ENCODE results near the gene USP34. TPM values are rescaled to one million over a fixed set of nuclear protein-coding genes. Genes with fewer than 3 reads are reported as not detected.

Gene USP34
- total and polyA plus RNA-seq, 2 experiments from 2014 or later, result 81.8 to 157 TPM

DNA sequence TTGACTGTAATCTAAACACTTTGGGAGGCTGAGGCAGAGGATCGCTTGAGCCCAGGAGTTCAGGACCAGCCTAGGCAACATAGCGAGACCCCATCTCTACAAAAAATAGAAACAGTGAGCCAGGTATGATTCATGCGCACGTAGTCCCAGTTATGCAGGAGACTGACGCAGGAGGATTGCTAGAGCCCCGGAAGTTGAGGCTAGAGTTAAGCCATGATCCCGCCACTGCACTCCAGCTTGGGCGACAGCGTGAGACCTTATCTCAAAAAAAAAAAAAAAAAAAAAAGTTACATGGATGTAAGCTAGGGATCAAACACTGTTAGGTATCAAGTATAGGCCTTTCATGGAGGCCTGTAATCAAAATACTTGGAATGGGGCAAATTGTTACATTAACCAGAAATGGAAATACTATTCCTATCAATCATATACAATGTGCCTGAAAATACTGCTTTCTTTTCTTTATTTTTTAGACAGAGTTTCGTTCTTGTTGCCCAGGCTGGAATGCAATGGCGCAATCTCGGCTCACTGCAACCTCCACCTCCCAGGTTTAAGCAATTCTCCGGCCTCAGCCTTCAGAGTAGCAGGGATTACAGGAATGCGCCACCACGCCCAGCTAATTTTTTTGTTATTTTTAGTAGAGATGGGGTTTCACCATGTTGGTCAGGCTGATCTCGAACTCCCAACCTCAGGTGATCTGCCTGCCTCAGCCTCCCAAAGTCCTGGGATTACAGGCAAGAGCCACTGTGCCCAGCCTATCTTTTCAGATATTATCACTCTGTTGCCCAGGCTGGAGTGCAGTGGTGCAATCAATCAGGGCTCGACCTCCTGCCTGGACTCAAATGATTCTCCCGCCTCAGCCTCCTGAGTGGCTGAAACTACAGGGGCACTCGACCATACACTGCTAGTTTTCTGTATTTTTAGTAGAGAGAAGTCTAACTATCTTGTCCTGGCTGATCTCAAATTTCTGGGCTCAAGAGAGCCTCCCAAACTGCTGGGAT lies 40.1 kb upstream of the USP34 start:
- H3K79me2 ChIP-seq (replicated peaks; ENCODE audit: insufficient read depth), result peaks cover 100% of the 10 kb centered on the region

More for the DNA sequence above, 40.1 kb upstream of the USP34 start:
- no peak overlapping the region for H3K4me3 Mint-ChIP-seq
- TF ChIP-seq, protein P1, sequence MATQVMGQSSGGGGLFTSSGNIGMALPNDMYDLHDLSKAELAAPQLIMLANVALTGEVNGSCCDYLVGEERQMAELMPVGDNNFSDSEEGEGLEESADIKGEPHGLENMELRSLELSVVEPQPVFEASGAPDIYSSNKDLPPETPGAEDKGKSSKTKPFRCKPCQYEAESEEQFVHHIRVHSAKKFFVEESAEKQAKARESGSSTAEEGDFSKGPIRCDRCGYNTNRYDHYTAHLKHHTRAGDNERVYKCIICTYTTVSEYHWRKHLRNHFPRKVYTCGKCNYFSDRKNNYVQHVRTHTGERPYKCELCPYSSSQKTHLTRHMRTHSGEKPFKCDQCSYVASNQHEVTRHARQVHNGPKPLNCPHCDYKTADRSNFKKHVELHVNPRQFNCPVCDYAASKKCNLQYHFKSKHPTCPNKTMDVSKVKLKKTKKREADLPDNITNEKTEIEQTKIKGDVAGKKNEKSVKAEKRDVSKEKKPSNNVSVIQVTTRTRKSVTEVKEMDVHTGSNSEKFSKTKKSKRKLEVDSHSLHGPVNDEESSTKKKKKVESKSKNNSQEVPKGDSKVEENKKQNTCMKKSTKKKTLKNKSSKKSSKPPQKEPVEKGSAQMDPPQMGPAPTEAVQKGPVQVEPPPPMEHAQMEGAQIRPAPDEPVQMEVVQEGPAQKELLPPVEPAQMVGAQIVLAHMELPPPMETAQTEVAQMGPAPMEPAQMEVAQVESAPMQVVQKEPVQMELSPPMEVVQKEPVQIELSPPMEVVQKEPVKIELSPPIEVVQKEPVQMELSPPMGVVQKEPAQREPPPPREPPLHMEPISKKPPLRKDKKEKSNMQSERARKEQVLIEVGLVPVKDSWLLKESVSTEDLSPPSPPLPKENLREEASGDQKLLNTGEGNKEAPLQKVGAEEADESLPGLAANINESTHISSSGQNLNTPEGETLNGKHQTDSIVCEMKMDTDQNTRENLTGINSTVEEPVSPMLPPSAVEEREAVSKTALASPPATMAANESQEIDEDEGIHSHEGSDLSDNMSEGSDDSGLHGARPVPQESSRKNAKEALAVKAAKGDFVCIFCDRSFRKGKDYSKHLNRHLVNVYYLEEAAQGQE (IDR thresholded peaks at IDR 0.05; ENCODE audit: unreplicated experiment), result no peak
- no peak for TF ChIP-seq STAT1 (IDR thresholded peaks at IDR 0.05; ENCODE audit: unreplicated experiment)
- no peak for TF ChIP-seq ZNF331 (CRISPR knock-in tag; IDR thresholded peaks at IDR 0.05; ENCODE audit: low read depth)
- TF ChIP-seq, protein P2, sequence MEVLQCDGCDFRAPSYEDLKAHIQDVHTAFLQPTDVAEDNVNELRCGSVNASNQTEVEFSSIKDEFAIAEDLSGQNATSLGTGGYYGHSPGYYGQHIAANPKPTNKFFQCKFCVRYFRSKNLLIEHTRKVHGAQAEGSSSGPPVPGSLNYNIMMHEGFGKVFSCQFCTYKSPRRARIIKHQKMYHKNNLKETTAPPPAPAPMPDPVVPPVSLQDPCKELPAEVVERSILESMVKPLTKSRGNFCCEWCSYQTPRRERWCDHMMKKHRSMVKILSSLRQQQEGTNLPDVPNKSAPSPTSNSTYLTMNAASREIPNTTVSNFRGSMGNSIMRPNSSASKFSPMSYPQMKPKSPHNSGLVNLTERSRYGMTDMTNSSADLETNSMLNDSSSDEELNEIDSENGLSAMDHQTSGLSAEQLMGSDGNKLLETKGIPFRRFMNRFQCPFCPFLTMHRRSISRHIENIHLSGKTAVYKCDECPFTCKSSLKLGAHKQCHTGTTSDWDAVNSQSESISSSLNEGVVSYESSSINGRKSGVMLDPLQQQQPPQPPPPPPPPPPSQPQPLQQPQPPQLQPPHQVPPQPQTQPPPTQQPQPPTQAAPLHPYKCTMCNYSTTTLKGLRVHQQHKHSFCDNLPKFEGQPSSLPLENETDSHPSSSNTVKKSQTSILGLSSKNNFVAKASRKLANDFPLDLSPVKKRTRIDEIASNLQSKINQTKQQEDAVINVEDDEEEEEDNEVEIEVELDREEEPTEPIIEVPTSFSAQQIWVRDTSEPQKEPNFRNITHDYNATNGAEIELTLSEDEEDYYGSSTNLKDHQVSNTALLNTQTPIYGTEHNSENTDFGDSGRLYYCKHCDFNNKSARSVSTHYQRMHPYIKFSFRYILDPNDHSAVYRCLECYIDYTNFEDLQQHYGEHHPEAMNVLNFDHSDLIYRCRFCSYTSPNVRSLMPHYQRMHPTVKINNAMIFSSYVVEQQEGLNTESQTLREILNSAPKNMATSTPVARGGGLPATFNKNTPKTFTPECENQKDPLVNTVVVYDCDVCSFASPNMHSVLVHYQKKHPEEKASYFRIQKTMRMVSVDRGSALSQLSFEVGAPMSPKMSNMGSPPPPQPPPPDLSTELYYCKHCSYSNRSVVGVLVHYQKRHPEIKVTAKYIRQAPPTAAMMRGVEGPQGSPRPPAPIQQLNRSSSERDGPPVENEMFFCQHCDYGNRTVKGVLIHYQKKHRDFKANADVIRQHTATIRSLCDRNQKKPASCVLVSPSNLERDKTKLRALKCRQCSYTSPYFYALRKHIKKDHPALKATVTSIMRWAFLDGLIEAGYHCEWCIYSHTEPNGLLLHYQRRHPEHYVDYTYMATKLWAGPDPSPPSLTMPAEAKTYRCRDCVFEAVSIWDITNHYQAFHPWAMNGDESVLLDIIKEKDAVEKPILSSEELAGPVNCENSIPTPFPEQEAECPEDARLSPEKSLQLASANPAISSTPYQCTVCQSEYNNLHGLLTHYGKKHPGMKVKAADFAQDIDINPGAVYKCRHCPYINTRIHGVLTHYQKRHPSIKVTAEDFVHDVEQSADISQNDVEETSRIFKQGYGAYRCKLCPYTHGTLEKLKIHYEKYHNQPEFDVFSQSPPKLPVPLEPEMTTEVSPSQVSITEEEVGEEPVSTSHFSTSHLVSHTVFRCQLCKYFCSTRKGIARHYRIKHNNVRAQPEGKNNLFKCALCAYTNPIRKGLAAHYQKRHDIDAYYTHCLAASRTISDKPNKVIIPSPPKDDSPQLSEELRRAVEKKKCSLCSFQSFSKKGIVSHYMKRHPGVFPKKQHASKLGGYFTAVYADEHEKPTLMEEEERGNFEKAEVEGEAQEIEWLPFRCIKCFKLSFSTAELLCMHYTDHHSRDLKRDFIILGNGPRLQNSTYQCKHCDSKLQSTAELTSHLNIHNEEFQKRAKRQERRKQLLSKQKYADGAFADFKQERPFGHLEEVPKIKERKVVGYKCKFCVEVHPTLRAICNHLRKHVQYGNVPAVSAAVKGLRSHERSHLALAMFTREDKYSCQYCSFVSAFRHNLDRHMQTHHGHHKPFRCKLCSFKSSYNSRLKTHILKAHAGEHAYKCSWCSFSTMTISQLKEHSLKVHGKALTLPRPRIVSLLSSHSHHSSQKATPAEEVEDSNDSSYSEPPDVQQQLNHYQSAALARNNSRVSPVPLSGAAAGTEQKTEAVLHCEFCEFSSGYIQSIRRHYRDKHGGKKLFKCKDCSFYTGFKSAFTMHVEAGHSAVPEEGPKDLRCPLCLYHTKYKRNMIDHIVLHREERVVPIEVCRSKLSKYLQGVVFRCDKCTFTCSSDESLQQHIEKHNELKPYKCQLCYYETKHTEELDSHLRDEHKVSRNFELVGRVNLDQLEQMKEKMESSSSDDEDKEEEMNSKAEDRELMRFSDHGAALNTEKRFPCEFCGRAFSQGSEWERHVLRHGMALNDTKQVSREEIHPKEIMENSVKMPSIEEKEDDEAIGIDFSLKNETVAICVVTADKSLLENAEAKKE (CRISPR knock-in tag; IDR thresholded peaks at IDR 0.05), result no peak
- TF ChIP-seq EZH2phosphoT487 (IDR thresholded peaks at IDR 0.05; ENCODE audit: unreplicated experiment), result no peak
- Histone ChIP-seq H3K27me3 (ENCODE audit: insufficient read depth) (no peaks in the 10 kb centered on the region), H3K9me2 (ENCODE audit: insufficient read depth) (no peaks in the 10 kb centered on the region), H2AFZ (no peak overlapping the region), H4K20me1 (replicated peaks; ENCODE audit: insufficient read depth) (peaks cover 78% of the 10 kb centered on the region), H3K4me3 (no peak overlapping the region), H3F3A (replicated peaks; ENCODE audit: low read depth) (peaks cover 30% of the 10 kb centered on the region), H3K4me2 (no peak overlapping the region), H3K36me3 (ENCODE audit: insufficient read depth) (peaks cover 36% of the 10 kb centered on the region), H3K27ac (ENCODE audit: low read depth) (peak overlapping the region; percentile 84), H3K4me1 (ENCODE audit: insufficient read depth) (peaks cover 14% of the 10 kb centered on the region)
- peaks cover 12% of the 10 kb centered on the region for H3K27me3 Mint-ChIP-seq (ENCODE audit: insufficient read depth, low read depth, poor library complexity)
- H3K36me3 Mint-ChIP-seq (ENCODE audit: low read depth), result peaks cover 90% of the 10 kb centered on the region
- peaks cover 17% of the 10 kb centered on the region; the same call in 2 of the 3 replicates for H3K4me1 Mint-ChIP-seq
- DNase-seq (ENCODE audit: low spot score) (no peak), ATAC-seq (peak; percentile 20; the same call in 2 of the 3 replicates)
- H3K27ac Mint-ChIP-seq, result 0 out of 2 replicates have a peak overlapping the region, but pooled peaks have one; percentile 48
- no peaks in the 10 kb centered on the region for H3K9me3 Mint-ChIP-seq
